IMR-90 (cell line): ENCODE measurements around the gene SPI1.

Source experiments
- BHLHE40 ChIP-seq: fragments of 150-350 bp; IDR thresholded peaks from 2 replicates; pipeline ENCODE4 v1.6.1; 2016; ENCODE audit warnings: mild to moderate bottlenecking, low read depth, low read length
- CEBPB ChIP-seq: IDR thresholded peaks from 2 replicates; pipeline ENCODE4 v1.6.1; 2012; ENCODE audit warnings: low read depth, low read length, improper control_type of control experiment
- FOS ChIP-seq: fragments of 150-350 bp; IDR thresholded peaks from 2 replicates; pipeline ENCODE4 v1.6.1; 2016; ENCODE audit warnings: low read depth, low read length
- MAZ ChIP-seq: IDR thresholded peaks from 2 replicates; pipeline ENCODE4 v1.6.1; 2012; ENCODE audit warnings: low read depth, mild to moderate bottlenecking, low read length, improper control_type of control experiment, moderate library complexity, borderline replicate concordance
- MXI1 ChIP-seq: IDR thresholded peaks from 2 replicates; pipeline ENCODE4 v1.6.1; 2012; ENCODE audit warnings: low read depth, mild to moderate bottlenecking, low read length, moderate library complexity, borderline replicate concordance
- POLR2A ChIP-seq: IDR thresholded peaks from 2 replicates; pipeline ENCODE4 v1.6.1; 2012; ENCODE audit warnings: mild to moderate bottlenecking, low read depth, low read length
- RCOR1 ChIP-seq: IDR thresholded peaks from 2 replicates; pipeline ENCODE4 v1.6.1; 2012; ENCODE audit warnings: mild to moderate bottlenecking, low read length, improper control_type of control experiment; ENCODE audit not compliant: insufficient replicate concordance
- SMC3 ChIP-seq: fragments of 150-350 bp; IDR thresholded peaks from 2 replicates; pipeline ENCODE4 v1.6.1; 2016; ENCODE audit warnings: low read depth, mild to moderate bottlenecking, antibody characterized with exemption, low read length, moderate library complexity
- TF ChIP-seq, protein P1 (sequence below): conservative IDR thresholded peaks from 2 replicates; pipeline ENCODE4 v1.5.1; 2012; ENCODE audit warnings: mild to moderate bottlenecking, low read depth, low read length, improper control_type of control experiment
- TF ChIP-seq, protein P2 (sequence below): fragments of 150-350 bp; IDR thresholded peaks from 2 replicates; pipeline ENCODE4 v1.6.1; 2017; ENCODE audit warnings: mild to moderate bottlenecking, antibody characterized with exemption, low read length, low read depth

DNA sequence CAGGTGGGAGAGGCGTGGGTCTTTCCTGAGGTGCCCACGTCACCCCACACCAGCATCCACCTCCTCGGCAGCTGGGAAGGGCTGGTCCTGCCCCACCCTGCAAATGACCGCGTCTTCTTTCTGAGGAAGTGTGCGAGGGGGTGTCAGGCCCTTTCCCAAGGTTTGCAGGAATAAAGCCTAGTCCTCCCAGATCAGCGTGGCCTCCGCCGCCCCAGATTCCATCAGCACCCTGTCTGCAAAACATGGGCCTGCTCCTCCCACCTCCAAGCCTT is 15.6 kb upstream of the SPI1 start:
- TF ChIP-seq, protein P1, sequence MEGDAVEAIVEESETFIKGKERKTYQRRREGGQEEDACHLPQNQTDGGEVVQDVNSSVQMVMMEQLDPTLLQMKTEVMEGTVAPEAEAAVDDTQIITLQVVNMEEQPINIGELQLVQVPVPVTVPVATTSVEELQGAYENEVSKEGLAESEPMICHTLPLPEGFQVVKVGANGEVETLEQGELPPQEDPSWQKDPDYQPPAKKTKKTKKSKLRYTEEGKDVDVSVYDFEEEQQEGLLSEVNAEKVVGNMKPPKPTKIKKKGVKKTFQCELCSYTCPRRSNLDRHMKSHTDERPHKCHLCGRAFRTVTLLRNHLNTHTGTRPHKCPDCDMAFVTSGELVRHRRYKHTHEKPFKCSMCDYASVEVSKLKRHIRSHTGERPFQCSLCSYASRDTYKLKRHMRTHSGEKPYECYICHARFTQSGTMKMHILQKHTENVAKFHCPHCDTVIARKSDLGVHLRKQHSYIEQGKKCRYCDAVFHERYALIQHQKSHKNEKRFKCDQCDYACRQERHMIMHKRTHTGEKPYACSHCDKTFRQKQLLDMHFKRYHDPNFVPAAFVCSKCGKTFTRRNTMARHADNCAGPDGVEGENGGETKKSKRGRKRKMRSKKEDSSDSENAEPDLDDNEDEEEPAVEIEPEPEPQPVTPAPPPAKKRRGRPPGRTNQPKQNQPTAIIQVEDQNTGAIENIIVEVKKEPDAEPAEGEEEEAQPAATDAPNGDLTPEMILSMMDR: no peak
- TF ChIP-seq MXI1 (no peak), POLR2A (no peak), BHLHE40 (no peak), MAZ (no peak), CEBPB (no peak), FOS (no peak), SMC3 (no peak), RCOR1 (no peak)
- TF ChIP-seq, protein P2, sequence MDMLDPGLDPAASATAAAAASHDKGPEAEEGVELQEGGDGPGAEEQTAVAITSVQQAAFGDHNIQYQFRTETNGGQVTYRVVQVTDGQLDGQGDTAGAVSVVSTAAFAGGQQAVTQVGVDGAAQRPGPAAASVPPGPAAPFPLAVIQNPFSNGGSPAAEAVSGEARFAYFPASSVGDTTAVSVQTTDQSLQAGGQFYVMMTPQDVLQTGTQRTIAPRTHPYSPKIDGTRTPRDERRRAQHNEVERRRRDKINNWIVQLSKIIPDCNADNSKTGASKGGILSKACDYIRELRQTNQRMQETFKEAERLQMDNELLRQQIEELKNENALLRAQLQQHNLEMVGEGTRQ: no peak
